HG02588 (cell line): ENCODE measurements around the gene TMEM198.

Experiments used
- ATAC-seq: cut with Tn5 transposase; IDR thresholded peaks from one replicate; pipeline ENCODE4 v1.9.1; 2021; ENCODE audit warnings: mild to moderate bottlenecking, moderate library complexity; ENCODE audit not compliant: unreplicated experiment

Gene TMEM198

DNA sequence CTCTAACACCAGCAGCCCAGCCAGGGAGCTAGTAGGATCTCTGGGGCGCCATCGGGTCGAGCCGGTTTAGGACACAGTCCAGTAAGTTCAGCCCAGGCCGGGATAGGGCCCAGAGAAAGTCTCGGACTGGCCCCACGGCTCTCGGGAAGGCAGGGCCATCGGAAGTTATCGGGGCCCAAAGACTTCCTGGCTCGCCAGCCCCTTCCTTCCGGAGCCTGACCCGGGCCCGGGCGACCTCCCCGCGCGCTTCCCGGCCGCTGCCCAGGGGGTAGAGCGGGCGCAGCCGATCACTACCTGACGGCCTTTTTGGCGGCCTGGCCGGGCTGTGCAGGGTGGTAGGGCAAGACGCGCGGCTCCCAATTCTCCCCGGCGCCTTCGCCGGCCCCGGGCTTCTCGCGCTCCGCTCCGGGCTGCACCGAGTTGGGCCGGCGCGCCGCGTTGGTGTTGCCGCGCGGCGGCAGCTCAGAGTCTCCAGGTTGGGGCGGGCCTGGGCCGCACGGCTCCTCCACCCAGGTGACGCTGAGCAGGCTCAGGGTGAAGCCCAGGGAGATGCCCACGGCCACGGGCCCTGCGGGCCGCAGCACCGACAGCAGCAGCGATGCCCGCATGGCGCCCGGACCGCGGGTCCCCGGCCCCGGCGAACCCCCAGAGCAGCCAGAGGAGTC lies 765 bp upstream of the TMEM198 start:
- peak; percentile 29 for ATAC-seq

DNA sequence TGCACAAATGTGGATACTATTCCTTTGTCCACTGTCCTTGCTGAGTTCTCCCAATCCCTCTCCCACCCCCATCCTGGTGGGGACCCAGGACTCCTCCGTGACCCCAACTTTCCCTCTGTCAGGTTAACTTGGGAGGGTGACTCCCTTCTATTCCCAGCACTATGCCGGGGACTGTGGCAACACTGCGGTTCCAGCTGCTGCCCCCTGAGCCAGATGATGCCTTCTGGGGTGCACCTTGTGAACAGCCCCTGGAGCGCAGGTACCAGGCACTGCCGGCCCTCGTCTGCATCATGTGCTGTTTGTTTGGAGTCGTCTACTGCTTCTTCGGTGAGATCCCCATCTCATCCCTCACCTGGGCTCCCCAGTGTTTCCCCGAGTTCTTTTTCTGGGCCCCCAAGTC lies 739 bp downstream of the TMEM198 start:
- ATAC-seq, result no peak

DNA sequence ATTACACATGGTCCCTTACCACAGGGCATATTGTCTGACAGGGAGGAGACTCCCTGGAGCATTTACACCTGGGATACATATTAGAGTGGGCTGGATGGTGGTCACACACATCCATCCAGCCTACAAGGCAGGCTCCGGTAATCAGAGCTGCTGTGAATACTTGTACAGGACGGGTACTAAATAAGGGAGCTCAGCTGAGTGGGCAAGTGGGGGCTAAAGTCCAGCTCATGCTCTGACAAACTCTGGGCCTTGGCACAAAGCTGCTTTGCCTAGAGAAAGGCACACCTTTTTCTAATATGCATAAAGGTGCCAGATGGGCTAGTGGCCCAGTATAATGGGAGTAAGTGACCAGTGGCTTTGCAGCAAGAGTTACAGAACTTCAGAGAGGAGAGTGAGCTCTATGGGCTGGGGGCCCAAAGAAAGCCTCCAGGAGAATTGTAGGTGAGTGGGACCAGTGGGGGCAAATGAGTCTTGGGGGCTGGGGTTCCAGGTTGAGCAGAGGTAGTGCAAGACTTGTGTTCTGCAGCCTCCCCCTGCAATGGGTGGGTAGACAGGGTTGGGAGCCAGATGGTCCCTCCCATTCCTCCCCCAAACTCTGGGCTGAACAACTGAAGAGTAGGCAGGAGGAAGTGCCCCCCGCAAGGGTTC lies 1.6 kb downstream of the TMEM198 start:
- ATAC-seq, result no peak

DNA sequence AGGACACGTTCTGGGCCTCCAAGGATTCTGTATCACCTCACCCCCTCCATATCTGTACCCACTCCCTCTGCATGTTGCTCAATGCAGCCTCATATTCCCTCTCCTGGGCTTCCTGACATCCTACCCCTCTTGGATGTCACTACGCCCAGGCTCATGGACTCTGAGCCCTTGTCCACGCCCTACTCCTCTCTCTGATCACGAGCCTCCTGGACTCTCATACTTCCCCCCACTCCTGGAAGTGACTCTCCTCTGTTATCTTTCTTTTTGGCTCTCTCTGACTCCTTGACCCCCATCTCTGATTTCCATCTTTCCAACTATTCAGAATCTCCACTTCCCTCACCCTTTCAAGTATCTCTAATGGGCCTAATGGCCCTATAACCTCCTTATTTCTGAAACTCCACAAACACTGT lies 2.1 kb downstream of the TMEM198 start:
- no peak for ATAC-seq

DNA sequence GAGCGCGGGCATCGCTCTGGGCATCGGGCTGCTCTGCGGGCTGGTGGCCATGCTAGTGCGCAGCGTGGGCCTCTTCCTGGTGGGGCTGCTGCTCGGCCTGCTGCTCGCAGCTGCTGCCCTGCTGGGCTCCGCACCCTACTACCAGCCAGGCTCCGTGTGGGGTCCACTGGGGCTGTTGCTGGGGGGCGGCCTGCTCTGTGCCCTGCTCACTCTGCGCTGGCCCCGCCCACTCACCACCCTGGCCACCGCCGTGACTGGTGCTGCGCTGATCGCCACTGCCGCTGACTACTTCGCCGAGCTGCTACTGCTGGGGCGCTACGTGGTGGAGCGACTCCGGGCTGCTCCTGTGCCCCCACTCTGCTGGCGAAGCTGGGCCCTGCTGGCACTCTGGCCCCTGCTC lies 3.8 kb downstream of the TMEM198 start:
- no peak for ATAC-seq

DNA sequence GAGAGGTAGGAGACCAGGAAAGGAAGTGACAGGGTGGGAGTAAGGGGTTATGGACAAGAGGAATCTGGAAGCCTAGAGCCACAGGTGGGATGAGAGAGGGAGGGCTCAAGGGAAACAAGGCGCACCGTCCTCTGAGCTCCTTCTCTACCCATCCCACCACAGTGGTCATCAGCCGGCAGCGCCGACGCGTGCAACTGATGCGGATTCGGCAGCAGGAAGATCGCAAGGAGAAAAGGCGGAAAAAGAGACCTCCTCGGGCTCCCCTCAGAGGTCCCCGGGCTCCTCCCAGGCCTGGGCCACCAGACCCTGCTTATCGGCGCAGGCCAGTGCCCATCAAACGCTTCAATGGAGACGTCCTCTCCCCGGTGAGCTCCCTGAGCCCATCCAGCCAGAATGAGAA lies 5.2 kb downstream of the TMEM198 start:
- no peak for ATAC-seq

DNA sequence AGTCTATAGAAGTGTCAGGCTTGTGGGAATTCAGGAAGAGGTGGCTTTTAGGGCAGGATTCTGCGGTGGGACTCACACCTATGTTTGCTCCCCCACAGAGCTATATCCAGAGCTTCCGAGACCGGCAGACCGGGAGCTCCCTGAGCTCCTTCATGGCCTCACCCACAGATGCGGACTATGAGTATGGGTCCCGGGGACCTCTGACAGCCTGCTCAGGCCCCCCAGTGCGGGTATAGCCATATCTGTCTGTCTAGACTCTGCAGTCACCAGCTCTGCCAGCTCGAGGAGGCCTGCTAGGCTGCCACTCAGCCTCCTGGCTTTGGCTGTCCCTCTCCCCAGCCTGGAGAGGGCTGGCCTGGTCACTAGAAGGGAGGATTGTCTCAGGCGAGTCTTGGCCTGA lies 5.8 kb downstream of the TMEM198 start:
- ATAC-seq, result no peak

DNA sequence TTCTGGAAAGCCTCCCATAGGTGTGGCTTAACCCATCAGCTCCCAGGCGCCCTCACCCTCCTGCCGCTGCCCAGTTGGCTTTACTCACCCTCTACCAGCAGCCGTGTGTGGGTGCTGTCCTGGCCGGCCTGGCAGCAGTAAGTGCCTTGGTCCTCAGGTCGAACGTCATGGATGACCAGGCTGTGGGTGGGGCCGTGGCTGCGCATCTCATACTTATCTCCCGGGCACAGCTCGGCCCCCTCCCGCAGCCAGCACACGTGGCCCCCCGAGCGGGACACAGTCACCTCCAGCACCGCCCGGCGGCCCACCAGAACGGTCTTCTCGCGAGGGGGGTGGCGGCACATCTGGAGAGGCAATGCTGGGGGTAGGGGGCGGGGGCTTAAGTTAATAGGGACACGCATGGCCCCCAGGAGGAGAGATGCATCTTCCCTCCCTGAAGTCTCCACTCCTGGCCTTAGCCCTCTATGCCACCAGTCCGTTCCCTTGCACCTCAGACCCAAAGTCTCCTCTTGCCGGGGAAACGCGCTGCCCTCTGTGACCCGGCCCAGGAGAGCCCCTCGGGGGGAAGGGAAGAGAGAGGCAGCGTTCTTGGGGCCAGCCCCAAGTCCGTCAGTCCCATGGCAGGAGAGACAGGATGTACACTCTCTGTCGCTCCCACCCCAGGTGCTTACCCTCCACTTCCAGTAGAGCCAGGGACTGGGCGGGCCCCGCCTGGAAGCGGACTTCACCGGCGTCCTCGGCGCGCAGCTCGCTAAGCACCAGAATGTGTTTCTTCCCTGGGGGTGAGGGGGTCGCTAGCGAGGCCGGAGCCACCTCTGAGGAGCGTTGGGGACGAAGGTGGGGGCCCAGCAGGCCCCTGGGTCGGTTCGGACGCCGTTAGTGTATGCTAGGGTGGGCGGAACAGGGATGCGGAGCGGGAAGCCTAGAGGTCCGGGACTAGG lies 7.9 kb downstream of the TMEM198 start:
- ATAC-seq, result peak; percentile 5

DNA sequence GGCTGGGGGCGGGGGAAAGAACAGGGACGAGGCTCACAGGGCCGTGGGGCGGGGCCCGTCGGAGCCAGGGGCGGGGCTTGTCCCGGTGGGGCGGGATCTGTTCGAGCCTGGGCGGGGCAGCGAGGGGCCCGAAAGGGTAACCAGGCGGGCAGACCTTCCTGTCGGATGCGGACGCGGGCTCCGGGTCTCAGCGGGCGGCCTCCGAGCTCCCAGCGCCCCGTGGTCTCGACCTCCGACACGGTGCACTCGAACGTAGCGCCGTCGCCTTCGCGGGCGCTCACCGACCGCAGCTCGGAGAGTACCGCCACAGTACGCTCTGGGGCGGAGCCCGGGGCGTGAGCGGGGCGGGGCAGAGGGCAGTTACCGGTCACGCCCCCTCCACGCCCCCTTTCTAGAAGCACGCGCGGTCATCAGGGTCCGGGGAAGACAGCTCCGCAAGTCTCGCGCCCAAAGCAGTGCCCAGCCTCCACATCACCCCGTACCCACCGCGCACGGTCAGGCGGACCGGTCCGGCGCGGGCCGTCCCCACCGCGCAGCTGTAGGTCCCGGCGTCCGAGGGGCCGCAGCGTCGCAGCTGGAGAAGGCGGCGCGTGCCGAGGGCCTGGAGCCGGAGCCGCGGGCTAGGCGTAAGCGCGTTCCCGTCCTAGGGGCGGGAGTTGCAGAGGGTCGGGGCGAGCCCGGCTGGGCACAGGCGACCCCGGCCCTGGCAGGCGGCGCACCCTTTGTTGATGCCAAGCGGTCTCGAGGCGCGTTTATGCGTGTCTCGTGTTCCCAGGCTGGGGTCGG lies 8.7 kb downstream of the TMEM198 start:
- ATAC-seq, result peak; percentile 82

DNA sequence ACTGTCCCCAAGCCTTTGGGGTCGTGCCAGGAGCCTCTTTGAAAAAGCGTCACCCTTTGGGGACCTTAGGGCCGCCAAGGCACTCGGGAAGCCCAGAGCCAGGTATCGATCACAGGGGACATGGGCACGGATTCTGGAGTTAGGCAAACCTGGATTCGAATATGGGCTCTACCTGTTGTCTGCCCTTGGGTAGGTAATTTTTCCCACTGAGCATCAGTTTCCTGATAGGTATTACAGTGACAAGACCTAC lies 9.3 kb downstream of the TMEM198 start:
- no peak for ATAC-seq

DNA sequence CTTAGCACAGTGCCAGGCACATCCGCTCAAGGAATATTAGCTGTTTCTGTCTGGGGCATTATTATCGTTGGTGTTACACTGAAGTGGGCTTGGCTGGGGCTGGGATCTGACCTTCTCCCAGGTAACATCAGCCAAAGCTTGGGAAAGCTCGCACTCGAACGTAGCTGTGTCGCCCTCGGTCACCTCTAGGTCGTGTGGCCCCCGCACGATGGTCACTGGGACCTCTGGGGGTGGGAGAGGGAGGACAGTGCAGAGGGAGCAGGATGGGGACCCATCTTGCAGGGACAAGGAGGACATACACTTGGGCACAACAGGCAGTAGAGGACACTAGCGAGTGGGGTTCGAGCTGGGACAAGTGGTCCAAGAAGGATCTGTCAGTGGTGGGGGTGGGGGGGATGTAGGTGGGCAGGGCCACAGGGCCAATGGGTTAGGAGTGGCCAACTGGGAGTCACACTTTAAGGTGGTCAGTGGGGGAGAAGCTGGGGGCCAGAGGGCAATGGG lies 9.7 kb downstream of the TMEM198 start:
- no peak for ATAC-seq

DNA sequence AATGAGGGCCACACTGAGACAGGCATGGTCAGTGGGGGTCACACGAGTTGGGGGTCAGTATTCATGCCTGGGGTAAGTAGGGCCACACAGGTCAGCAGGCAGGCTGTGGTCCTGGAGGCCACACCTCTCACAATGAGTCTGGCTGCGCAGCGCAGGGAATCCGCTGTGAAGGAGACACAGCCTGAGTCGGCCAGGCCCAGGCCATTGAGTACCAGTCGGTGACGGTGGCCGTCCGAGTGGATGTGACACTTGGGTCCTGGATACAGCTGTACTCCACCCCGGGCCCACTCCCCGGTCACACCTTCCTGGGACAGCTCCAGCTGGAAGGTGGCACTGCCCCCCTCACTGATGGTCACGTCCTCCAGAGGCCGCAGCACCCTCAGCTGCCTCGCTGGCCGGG lies 10.5 kb downstream of the TMEM198 start:
- ATAC-seq, result no peak

DNA sequence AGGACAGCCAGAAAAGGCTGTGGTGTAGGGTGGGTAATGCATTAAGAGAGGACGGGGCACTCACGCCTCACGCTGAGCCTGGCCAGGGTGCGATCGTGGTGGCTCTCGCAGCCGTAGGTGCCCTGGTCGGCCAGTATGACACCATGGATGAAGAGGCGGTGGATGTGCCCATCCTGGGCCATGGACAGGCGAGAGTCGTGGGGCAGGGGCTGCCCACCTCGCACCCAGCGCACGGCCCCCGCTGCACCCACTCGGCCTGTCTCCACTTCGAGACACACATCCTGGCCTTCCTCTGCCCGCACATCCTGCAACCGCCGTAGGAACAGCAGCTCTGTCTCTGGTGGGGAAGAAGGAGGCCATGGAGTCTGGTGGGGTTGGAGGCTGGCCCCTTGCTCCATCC lies 12.1 kb downstream of the TMEM198 start:
- no peak for ATAC-seq

DNA sequence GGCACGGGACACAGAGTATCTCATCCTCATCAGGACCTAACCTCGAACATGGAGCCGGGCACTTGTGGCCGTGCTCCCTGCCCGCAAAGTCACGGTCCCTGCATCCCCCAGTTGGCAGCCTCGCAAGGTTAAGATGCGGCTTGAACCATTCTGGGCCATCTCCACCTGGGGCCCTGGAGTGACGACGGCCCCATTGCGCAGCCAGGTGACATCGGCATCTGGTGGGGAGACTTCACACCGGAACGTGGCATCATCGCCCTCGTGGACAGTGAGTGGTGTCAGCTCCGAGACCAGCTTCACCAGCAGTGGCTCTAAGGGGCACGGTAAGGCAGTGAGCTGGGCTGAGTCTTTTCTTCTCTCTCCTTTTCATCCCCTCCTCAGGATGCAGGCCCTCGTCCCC lies 12.6 kb downstream of the TMEM198 start:
- no peak for ATAC-seq

DNA sequence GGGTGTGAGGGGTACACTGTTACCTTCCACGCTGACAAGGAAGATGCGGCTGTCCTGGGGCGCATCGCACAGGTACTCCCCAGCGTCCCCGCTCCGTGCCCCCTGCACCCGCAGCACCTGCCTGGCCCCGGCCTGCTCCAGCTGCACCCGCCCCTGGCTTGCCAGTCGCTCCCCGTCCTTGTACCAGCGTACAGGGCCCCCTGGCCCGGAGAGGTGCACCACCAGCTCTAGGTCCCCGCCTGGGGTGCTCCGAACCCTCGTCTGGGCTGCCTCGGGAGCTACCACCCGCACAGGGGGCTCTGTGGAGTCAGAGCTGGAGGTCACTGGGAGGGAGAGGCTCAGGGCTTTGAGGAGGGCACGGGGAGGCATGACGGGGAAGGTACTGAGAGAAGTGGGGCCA lies 13.5 kb downstream of the TMEM198 start:
- ATAC-seq, result no peak

DNA sequence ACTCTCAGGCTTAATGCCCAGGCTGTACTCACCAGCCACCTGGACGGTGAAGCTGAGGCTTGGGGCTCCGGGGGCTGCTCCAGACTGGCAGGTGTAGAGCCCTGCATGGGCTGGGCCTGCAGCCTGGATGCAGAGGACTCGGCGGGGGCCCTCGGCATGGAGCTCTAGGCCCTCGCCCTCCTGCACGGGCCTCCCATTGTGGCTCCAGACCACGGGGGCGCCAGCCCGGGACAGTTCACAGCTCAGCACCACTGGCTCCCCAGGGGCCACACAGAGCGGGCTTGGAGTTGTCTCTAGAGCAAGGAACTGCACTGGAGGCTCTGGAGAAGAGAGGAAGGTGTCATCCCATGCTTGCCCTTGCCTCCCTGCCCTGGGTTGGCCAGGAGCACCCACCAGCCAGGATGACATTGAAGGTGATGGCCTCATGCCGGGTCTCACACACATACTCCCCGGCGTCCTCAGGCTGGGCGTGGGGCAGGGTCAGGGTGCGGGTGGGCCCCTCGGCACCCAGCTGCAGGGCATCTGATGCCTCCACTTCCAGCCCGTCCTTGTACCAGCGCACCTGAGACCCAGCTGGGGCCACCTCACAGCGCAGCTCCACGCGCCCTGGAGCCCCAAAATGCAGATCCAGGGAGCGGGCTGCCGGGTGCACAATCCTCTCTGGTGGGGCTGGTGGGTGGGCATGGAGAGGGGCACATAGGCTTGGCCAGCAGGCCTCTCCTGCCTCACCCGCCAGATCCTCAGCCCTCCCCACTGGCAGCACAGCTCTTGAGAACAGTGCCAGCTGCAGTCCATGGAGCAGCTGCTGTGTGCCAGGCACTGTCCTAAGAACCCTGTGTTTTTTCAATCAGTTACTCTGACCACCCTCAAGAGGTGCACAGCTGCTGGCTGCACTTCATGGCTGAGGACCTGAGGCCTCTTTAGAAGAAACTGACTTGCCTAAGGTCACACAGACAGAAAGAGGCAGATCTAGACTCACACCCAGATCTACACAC lies 14.3 kb downstream of the TMEM198 start:
- no peak for ATAC-seq

DNA sequence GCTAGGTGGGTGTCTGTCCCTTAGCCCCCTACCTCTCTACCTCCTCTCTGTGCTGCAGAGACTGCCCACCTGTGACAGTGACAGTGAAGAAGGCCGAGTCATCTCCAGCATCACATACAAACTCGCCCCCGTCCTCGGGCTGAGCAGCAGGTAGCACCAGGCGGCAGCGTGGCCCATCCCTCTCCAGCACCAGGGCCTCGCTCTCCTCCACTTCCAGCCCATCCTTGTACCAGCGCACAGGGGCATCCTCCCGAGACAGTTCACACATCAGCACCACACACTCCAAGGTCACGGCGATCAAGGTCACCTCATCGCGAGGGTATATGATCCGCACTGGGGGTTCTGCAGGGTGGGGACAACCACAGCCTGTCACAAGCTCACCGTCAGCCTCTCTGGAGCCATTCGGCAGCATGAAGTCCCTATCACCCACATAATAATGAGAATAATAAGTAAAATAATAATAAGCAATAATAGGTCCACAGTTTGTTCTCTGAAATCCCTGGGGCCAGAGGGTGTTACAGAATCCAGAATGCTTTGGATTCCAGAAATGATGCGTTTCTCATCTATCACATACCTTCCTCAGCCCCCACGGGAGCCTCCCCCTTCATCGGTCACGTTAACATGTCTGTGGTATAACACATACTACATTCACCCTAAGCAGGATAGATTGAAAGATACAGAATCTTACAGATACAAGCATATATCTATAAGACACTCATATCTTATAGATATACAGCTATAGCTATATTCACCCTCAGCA lies 15.5 kb downstream of the TMEM198 start:
- ATAC-seq, result no peak

DNA sequence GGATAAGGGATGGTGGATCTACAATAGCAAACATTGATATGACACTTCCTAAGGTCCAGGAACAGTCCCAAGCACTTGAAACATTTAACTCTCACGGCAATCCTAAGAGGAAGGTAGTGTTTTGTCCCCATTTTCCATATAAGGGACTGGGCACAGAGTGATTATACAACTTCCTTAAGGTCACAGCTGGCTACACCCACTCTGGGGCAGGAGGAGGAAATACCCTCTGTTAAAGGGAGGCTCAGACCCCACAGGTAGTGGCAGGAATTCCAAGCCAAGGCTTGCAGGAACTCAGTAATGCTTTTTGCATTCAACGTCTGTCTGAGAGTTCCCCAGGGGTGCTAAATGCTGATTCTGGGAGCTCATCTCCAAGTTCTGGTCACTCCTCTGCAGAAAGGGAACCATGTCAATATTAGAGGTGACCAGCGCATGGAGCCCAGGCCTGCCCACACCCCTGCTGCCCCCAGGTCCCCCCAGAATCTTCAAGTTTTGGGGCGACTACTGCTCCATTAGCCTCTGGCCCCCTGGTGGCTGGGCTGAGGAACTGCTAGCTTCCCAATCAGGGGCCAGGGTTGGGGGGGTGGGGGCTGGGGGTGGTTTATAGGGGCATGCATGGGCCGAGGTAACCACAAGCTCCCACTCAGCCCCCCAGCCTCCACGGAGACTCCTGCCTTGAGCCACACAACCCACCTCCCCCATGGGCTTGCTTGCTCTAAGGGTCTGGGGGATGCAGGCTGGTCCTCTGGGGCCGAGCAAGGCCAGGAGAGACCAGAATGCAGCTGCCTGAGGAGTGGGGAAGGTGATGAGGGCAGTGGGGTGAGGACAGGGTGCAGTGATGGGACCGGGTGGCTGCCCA lies 16.4 kb downstream of the TMEM198 start:
- ATAC-seq, result no peak

DNA sequence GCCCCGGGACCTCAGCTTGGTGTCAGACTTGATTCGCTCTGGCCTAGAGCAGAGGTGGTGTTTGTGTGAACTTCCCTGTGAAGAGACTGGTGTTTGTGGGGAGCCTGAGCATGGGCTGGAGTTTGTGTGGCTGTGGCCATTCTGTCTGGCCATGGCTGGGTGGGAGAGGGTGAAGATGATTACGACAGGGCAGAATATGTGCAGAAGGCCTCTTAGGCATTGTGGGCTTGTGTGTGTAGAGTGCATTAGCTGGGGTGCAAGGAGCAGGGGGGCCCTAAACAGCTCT lies 17.0 kb downstream of the TMEM198 start:
- ATAC-seq, result no peak
